ENCODE measurements around the gene MTFR1L.

GRCh38 chr1:25787760-25788166, 32.0 kb upstream of the MTFR1L start:
- no peak for TF ChIP-seq CTCF (IDR thresholded peaks at IDR 0.05)
- no peak for TF ChIP-seq POLR2A (IDR thresholded peaks at IDR 0.05)

Measured in stomach (tissue), 4 donors.